Activated CD4-positive, CD25-positive, alpha-beta regulatory T cell treated with anti-CD3 and anti-CD28 coated beads, Interleukin-2, amount 50 U/mL, for 24 hours (primary cell): ENCODE data around the gene PROB1.
"Not testable (repeated sequence)": the region's sequence is repeated elsewhere in the genome, so short reads cannot be mapped to it uniquely, and the experiment has no call there.

Source experiments
- ATAC-seq, 2 donors: fragments of 150-1000 bp; cut with Tn5 transposase; one replicate each; pipeline ENCODE4 v1.10.0; 2021; ENCODE audit warnings: mild to moderate bottlenecking in 1 of 2, moderate library complexity in 1 of 2

Gene PROB1

GRCh38 chr5:139410993-139411828, 16.3 kb upstream of the PROB1 start:
- ATAC-seq, result no peak

- no peak for ATAC-seq
Measured at GRCh38 chr5:139410121-139410992, 15.5 kb upstream of the PROB1 start.

- not testable (repeated sequence) for ATAC-seq
Measured at GRCh38 chr5:139409116-139409515, 14.2 kb upstream of the PROB1 start.

DNA sequence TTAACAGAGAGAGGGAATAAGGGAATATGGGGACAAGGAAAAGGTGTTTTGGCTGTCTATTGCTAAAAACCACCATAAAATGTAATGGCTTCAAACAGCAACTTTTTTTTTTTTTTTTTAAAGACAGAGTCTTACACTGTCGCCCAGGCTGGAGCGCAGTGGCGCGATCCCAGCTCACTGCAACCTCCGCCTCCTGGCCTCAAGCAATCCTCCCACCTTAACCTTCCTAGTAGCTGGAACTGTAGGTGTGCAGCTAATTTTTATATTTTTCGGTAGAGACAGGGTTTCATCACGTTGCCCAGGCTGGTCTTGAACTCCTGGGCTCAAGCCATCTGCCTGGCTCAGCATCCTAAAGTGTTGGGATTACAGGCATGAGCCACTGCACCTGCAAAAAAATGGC, 13.3 kb upstream of the PROB1 start:
- ATAC-seq, result no peak

DNA sequence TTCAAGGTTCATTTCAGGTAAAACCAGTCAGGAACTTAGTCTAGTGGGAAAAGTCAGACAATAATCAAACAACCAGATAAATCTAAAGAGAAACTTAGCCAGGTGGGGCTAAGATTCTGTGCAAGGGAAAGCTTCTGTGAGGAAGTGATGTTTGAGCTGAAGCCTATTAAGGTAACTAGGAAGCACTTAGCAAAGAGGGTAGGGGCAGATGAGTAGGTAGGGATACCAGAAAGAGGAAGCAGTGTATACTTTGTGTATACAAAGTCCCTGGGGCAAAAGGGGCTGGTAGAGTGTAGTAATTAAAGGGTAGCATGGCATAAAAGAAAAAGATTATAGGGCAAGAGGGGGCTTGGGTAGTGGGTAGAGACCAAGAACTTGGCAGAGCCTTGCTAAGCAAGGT, 12.6 kb upstream of the PROB1 start:
- ATAC-seq, result no peak

DNA sequence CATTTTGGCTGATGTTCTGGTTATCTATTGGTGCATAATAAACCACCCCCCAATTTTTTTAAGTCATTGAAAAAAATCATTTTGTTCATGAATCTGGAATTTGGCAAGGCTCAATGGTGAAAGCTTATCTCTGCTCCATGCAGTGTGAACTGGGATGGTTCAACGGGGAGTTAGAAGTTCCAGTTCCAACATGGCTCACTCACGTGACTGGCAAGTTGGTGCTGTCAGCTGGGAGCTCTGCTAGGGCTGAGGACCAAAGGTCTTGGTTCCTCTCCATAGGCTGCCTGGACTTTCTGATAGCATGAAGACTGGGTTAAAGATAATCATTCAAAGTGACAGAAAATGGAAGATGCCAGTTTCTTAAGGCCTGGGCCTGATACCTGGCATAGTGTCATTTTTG, 12.1 kb upstream of the PROB1 start:
- ATAC-seq, result no peak

GRCh38 chr5:139404484-139404840, 9.6 kb upstream of the PROB1 start:
- ATAC-seq, result no peak

DNA sequence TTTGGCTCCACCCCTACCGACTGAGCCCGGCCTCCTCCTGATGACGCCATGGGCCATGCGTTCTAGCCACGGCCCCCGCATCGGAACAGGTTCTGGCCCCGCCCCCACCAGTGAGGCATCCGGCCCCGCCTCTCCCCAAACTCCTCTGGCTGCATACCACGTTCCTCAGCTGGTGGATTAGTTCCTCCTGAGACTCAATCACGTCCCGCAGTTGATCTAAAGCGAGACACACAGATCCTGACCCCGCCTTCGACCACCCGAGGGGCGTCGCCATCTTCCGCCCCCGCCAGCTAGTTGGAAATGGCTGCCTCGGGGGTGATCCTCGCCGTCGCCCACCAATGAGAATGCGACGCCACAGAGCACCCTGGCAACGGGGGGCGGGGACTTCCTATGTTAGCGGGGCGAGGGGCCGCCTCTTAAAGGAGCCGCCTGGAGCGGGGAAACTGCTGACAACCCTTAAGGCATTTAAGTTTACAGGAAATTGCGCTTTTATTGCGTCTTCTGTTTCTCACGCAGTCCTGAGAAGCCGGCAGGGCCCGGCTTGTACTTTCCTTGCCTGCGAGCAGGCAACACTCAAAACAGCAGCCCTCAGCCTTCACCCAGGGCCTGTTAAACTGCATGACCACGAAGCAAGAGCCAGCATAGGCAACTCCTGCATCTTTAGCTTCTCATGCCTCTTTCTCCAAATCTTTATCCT, 9.0 kb upstream of the PROB1 start, which contains the start of gene SPATA24:
Gene SPATA24, minus strand, starts transcription at position 303 of the 697 bp plus-strand sequence. Its CDS starts 29 bp downstream, at position 274.
- ATAC-seq, result peak; percentile 91

GRCh38 chr5:139403418-139403786, 8.5 kb upstream of the PROB1 start:
- no peak for ATAC-seq

DNA sequence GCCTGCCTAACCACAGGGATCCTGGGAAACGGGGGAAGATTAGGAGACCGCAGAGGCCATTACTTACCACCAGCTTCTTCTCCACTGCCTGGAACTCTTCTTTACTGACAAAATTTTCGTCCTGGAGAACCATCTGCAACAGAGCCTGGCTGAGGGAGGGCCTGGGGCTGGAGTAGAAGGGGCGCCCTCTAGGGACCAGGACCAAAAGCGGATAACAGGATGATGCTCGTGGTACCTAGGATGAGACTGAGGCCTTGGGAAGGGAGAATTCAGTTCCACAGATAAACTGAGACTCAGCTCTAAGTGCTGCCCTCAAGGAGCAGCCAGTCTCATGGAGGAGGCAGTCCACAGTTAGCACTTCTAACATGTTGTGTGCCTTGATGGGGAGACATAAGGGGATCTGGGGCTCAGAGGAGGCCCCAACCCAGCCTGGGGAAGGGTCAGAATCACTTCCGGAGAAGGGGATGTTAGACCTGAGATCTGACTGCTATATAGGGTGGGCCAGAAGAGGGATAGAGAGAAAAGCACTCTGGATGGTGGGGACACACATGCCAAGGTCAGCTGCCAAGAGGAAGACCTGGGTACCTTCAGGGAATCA, 7.8 kb upstream of the PROB1 start:
- no peak for ATAC-seq

DNA sequence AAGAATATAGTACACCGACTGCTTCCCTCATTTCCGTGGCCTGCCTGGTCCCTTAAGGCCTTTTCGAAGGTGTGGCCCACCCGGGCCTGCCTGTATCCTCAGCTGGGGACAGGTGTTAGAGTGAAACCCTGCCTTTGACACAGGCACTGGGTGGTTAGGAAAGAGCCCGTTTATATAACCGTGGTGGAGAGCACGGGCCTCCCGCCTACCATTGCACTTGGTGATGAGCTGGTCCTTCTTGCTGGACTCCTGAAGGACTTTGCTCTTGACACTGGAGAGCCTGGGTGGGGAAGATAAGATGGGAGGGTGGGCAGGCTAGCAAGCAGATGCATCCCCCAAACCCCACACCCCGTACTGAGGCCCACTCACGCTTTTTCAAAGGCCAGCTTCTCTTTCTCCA, 6.6 kb upstream of the PROB1 start:
- ATAC-seq, result no peak

- no peak for ATAC-seq
Measured at GRCh38 chr5:139399501-139400121, 4.7 kb upstream of the PROB1 start.

DNA sequence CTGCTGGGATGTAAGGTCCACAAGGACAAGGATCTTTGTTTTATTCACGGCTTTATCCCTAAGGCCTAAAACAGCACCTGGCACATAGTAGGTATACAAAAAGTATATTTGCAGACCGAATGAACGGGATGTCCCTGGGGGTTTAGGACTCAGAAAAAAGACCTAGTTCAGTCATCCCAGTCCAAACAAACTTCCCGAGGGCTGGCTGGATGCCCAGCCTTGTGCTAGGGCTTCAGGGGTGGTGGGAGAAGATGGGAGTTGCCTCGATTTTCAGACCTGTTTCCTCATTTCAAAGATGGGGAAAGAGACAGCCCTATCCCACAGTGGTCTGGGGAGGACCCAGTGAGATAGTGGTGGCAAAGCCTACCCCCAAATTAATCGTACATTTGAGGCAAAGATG, 3.0 kb upstream of the PROB1 start:
- no peak for ATAC-seq

- no peak for ATAC-seq
Measured at GRCh38 chr5:139396691-139397090, 1.8 kb upstream of the PROB1 start.

GRCh38 chr5:139395844-139396640, 1.1 kb upstream of the PROB1 start:
- ATAC-seq, result no peak

DNA sequence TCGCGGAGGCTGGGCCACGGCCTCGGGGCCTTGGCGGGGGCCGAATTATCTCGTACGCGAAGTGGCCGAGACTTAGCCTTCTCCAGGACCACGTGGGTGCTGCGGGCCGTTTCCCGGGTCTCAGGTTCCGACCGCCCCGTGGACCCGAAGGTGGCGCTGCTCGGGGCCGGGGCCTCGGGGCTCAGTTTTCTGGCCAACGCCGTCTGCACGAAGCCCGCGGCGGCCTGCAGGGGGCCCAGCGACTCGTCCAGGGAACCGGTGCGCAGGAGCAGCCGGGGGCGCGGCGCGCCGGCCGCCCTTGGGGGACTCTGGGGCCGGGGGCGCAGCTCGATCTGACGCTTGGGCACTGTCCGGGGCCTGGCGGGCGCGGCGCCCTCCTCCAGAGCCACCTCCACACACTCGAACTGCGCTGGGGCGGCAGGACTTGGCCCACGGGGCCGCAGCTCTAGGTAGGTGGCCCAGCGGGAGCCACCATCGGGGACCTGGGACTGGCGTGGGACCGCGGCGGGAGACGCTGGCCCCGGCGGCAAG, 716 bp downstream of the PROB1 start:
- peak in 1 of 2 donors; percentile 5 for ATAC-seq

DNA sequence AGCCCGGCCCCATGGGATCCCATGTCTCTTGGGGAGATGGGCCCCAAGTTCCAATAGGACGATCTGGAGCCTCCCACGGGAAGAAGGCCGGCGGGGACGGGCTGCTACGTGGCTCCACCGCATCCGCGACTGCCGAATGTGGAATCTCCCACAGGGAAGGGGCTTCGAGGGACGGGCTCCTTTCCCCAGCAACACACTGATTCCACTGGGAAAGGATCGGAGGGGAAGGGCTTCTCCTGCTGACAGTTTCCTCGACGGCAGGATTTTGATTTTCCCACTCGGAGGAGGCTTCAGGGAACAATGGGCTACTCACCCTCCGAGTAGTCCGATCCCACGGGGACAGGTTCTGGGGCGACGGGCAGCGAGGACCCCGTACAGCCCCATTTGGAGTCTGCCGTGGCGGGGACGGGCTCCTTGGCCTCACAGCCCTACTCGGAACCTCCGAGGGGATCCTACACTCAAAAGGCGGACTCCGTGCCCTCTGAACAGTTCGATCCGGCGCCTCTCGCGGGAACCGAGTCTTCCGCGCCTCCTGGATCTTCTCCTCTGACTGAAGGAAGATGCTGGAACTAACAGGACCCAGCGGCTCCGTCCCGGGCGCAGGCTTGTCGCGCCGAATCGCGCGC, 1.3 kb downstream of the PROB1 start:
- no peak for ATAC-seq

DNA sequence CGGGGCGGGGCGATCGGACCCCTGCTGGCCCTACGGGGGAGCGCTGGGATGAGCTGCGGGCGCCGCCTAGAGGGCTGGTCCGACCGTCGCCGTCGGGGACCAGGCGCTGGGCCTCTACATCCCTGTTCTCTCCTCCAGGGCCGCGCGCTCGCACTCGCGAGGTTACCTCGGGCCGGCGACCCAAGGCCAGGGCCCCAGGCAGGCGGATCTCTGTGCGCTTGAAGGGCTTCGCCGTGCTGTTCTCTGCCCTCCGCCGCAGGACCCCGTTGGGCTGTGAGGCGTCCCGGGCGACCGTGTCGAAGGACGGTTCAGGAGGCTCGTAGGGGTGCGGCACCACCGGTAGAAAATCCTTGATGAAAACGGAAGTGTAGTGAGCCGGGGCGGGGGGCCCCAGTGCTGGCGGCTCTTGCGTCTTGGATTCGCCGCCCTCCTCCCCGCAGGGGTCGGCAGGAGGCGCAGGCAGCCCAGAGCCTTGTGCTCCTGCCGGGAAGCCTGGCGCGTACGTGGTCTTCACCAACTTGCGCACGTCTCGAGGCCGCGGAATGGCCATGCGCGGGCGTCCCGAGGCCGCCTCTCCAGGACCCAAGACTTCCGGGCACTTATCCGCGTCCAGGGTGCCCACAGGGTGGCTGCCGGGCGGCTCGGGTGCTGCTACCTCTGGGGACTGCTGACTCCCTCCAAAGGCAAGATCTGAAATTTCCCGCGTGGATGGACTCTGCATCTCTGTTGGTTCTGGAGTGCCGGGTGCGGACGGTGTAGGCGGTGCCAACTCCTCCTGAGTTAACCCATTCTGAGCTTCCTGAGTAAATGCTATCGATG, 2.0 kb downstream of the PROB1 start:
- peak; percentile 68 to 76 for ATAC-seq

- ATAC-seq, result no peak
Measured at GRCh38 chr5:139392324-139392677, 2.6 kb downstream of the PROB1 start.
